ENCODE data around the gene LIN54.

LIN54 gene

DNA sequence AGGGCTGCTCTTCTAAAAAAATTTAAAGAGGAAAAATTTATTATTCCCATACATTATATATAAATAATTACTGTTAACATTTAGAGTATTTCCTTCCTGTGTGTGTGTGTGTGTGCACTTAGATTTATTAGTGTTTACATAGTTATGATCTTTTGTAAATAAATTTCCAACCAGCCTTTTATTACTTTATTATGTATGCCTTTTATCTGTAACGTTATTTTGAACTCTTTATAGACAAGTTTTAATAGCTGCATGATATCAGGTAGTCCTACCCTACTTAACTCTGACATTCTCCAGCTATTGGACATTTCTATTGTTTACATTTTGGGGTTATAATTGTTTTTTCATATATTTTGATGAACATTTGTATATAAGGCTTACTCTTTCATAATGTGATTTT lies 101.3 kb downstream of the LIN54 start:
- no peak for TF ChIP-seq JUND (IDR thresholded peaks at IDR 0.05; ENCODE audit: low read depth)
- in situ Hi-C loops (cut with HindIII; ENCODE audit: low pct_unique_long_range_greater_than_20kb, low sequenced_read_pairs): no loop called here
- DNase-seq (ENCODE audit: low read depth in 1 of 2, low spot score in 1 of 2): no peak

DNA sequence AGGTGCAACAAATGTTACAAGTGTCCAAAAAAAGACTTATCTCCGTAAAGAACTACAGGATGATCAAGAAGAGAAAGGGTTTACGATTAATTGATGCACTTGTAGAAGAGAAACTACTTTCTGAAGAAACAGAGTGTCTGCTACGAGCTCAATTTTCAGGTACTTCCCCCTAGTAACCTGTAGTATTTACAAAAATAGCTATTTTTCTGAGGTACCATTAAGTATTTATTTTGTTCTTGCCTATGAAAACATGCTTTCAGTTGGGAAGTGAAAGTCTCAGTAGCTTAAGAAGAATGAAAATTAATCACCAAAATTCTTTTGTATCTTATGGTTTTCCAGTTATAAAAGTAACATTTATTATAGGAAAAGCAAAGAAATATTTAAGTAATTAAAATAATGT lies 104.2 kb downstream of the LIN54 start:
- in situ Hi-C loops (cut with HindIII; ENCODE audit: low pct_unique_long_range_greater_than_20kb, low sequenced_read_pairs): no loop called here
- TF ChIP-seq JUND (IDR thresholded peaks at IDR 0.05; ENCODE audit: low read depth): no peak
- DNase-seq (ENCODE audit: low read depth in 1 of 2, low spot score in 1 of 2): no peak

- in situ Hi-C loops (cut with HindIII; ENCODE audit: low pct_unique_long_range_greater_than_20kb, low sequenced_read_pairs): no loop called here
- TF ChIP-seq JUND (IDR thresholded peaks at IDR 0.05; ENCODE audit: low read depth): no peak
- no peak for DNase-seq (ENCODE audit: low read depth in 1 of 2, low spot score in 1 of 2)
Measured at GRCh38 chr4:82905205-82905604, 105.4 kb downstream of the LIN54 start.

- DNase-seq (ENCODE audit: low read depth in 1 of 2, low spot score in 1 of 2): no peak
- in situ Hi-C loops (cut with HindIII; ENCODE audit: low pct_unique_long_range_greater_than_20kb, low sequenced_read_pairs): no loop called here
- TF ChIP-seq JUND (IDR thresholded peaks at IDR 0.05; ENCODE audit: low read depth): no peak
Measured at GRCh38 chr4:82903737-82904136, 106.9 kb downstream of the LIN54 start.

DNA sequence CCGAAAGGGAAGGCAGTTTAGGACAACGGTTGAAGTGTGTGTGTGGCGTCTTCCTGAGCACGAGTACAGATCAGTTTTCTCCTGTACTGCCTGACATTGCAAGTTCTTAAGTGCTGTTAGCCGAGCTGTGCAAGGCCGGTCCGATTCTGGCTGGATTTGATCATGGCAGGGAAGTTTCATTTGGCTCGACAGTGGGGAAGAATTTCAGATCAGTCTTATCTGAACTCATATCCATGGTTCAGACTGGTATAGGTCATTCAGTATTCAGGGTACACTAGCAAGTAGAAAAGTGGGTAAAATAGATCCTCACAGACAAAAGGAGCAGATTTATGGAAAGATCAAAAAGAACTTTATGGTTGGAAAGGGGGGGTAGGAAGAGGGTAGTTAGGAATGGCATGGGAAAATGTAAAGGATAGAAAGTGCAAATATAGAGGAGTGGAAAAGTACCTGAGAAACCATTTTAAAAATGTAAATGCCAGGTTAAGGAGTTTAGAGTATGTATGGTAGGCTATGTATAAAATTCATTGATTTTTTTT lies 109.4 kb downstream of the LIN54 start:
- DNase-seq (ENCODE audit: low read depth in 1 of 2, low spot score in 1 of 2): no peak
- in situ Hi-C loops (cut with HindIII; ENCODE audit: low pct_unique_long_range_greater_than_20kb, low sequenced_read_pairs): no loop called here
- TF ChIP-seq JUND (IDR thresholded peaks at IDR 0.05; ENCODE audit: low read depth): no peak

DNA sequence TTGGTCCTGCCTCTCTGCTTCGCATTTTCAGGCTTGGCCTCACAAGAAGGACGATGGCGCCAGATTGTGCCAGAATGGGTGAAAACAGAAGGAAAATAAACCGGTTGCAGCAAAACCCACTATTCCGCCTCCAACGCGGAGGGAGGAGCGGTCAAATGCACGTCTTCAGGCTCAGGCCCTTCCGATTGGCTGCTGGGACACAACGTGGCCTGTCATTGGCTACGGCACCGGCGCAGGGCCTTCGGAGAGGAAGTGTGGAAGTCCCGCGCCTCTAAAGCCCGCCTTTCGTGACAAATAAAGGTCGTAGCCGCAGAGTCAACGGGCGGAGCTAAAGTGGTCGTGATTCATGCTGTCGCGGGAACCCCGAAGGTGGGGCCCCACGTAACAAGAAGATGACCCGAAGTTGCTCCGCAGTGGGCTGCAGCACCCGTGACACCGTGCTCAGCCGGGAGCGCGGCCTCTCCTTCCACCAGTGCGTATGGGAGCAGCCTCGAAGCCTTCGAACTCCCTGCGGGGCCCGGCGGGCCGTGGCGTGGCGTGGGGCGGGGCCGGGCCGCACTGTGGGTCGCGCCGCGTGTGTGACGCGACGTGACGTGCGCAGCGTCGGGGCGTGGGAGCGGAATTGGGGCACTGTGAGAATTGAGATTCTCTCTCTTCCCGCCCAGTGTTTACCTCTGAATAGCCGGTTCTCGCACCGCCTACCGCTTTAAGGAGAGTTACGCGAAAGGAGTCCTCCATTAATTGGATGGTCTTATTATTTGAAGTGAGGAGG lies 110.0 kb downstream of the LIN54 start, which contains the start of gene THAP9:
TSS of gene THAP9 (plus strand) at position 325 of the 772 bp plus-strand sequence. CDS start at position 393, 68 bp downstream.
- in situ Hi-C loops (cut with HindIII; ENCODE audit: low pct_unique_long_range_greater_than_20kb, low sequenced_read_pairs): no loop called here
- no peak for TF ChIP-seq JUND (IDR thresholded peaks at IDR 0.05; ENCODE audit: low read depth)
- peak; percentile 87 to 98 for DNase-seq (ENCODE audit: low read depth in 1 of 2, low spot score in 1 of 2)

- in situ Hi-C loops (cut with HindIII; ENCODE audit: low pct_unique_long_range_greater_than_20kb, low sequenced_read_pairs): no loop called here
- DNase-seq (ENCODE audit: low read depth in 1 of 2, low spot score in 1 of 2): no peak
Measured at GRCh38 chr4:82900066-82900410, 110.6 kb downstream of the LIN54 start.

DNA sequence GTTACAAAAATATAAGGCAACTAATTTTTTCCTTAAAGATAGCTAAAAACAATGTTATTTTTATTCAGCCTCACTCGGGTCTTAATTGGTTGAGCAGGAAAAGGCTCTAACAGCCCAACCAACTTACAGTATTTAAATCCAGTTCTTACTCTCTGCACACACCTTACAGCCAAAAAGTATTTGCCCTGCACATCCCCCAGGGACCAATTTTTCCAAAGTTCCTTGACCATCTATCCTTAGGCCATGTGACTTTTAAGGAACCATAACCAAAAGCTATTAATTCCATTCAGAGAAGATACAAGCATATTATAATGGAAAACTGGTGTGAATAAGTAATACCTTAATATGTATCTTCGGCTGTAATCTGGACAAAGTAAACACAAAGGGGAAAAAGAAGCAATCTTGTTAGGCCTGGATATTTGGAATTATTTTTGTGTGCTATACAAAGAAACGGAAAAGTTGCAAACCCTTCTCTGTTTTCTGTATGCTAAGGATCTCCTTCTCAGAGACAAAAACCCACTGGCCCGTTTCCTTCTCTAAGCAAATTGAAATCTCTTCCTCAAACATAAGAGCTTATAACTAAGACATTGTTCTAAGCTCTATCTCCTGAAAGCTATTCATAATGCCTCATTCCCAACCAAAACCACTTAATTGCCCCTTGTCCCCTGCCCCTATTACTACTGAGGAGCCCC lies 111.1 kb downstream of the LIN54 start:
- DNase-seq (ENCODE audit: low read depth in 1 of 2, low spot score in 1 of 2): no peak
- TF ChIP-seq JUND (IDR thresholded peaks at IDR 0.05; ENCODE audit: low read depth): no peak
- in situ Hi-C loops (cut with HindIII; ENCODE audit: low pct_unique_long_range_greater_than_20kb, low sequenced_read_pairs): no loop called here

More at GRCh38 chr4:82900066-82900410, 110.6 kb downstream of the LIN54 start:
- TF ChIP-seq JUND (IDR thresholded peaks at IDR 0.05; ENCODE audit: low read depth): no peak

DNA sequence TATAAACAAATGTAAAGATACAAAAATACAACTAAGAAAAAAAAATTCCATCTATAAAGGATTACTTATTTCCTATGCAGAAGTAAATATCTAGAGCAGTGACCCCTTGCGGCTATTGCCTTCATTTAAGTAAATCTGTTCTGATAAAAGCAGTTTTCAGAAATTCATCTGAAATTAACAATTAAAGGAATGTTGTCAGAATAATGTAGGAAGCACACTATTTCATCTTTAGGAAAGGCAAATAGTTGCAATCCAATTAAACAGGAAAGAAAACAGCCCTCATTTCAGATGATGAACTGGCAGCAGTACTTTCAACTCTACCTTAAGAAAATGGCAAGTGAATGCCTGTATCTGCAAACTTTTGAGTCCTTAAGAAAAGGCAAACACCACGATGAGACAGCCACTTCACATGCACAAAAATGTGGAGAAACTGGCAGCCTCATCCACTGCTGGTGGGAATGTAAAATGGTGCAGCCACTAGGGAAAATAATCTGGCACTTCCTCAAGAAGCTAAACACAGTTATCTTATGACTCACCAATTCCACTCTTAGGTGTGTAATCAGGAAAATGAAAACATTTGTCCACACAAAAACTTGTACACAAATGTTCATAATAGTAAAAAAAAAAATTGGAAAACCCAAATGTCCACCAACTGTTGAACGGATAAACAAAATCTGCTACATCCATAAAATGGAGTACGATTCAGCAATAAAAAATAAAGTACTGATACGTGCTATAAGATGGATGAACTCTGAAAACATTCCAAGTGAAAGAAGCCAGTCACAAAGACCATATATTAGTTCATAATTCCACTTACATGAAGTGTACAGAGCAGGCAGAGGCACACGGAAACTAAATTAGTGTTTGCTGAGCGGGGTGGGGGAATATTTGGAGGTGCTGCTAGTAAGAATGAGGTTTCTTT lies 112.0 kb downstream of the LIN54 start:
- TF ChIP-seq JUND (IDR thresholded peaks at IDR 0.05; ENCODE audit: low read depth): no peak
- peak in 1 of 2 experiments; percentile 43 for DNase-seq (ENCODE audit: low read depth in 1 of 2, low spot score in 1 of 2)
- in situ Hi-C loops (cut with HindIII; ENCODE audit: low pct_unique_long_range_greater_than_20kb, low sequenced_read_pairs): no loop called here

GRCh38 chr4:82896755-82897154 lies 113.9 kb downstream of the LIN54 start:
- DNase-seq (ENCODE audit: low read depth in 1 of 2, low spot score in 1 of 2): no peak
- in situ Hi-C loops (cut with HindIII; ENCODE audit: low pct_unique_long_range_greater_than_20kb, low sequenced_read_pairs): no loop called here
- TF ChIP-seq JUND (IDR thresholded peaks at IDR 0.05; ENCODE audit: low read depth): no peak

DNA sequence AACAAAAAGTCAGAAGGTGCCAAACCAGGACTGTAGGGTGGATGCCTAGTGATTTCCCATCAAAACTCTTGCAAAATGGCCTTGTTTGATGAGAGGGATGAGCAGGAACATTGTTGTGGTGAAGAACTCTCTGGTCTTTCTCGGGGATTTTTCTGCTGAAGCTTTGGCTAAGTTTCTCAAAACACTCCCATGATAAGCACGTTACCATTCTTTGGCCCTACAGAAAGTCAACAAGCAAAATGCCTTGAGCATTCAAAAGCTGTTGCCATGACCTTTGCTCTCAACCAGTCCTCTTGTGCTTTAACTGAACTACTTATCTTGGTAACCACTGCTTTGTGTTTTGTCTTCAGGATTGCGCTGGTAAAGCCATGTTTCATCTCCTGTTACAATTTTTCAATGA lies 116.7 kb downstream of the LIN54 start:
- in situ Hi-C loops (cut with HindIII; ENCODE audit: low pct_unique_long_range_greater_than_20kb, low sequenced_read_pairs): no loop called here

DNA sequence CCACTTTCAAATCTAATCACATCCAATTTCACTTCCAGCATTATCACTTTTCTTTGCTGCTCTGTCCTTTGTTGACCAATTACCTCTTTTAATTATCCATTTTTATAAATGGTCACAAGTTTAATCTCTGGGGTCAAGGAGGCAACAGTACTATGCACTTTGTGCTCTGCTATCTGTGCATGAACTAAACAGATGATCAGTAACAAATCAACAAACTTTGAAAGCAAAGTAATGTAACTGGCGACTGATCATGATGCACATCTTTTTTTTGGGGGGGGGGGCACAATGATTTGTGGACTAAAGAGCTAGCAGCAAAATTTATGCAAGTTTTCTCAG lies 118.2 kb downstream of the LIN54 start:
- no peak for TF ChIP-seq JUND (IDR thresholded peaks at IDR 0.05; ENCODE audit: low read depth)
- DNase-seq (ENCODE audit: low read depth in 1 of 2, low spot score in 1 of 2): no peak
- in situ Hi-C loops (cut with HindIII; ENCODE audit: low pct_unique_long_range_greater_than_20kb, low sequenced_read_pairs): no loop called here

More for the DNA sequence above, 116.7 kb downstream of the LIN54 start:
- TF ChIP-seq JUND (IDR thresholded peaks at IDR 0.05; ENCODE audit: low read depth): no peak
- DNase-seq (ENCODE audit: low read depth in 1 of 2, low spot score in 1 of 2): no peak
